ENCODE measurements around the gene PNKD. TPM values are rescaled to one million over a fixed set of nuclear protein-coding genes. Genes with fewer than 3 reads are reported as not detected.

The PNKD gene
- total and polyA plus RNA-seq, 10 of the 15 experiments (the other 5 are each of a cell fraction or from before 2014, with no cell fraction given), result 27.2 to 106 (median 61.3) TPM

DNA sequence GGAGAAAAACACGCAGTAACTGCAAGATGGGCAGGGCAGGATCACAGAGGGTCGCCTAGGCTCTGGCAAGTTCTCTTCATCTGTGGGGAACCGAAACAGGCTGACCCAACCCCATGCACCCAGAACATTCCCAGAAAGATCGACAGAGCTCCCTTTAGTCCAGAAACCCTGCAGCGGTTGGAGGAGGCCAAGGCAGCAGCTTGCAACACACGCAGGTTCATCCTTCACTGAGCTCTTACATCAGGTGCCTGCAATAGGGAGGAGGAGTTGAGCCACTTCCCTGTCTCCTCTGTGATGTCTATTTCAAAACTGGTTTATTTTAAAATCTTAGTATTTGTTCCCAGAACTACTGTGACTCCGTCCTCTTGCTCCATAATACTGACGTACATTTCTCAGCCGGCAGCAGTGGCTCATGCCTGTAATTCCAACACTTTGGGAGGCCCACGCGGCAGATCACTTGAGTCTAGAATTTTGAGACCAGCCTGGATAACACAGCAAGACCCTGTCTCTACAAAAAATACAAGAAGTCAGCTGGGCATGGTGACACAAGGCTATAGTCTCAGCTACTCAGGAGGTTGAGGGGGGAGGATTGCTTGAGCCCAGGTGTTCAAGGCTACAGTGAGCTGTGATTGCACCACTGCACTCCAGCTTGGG lies 100.2 kb downstream of the PNKD start:
- WGBS (ENCODE audit: insufficient coverage, insufficient replicate concordance, low lambda C conversion rate, missing lambda C conversion rate), result 68% methylated on average over 11 of the region's 11 CpGs
- no peaks in the 10 kb centered on the region; the same call in 2 of the 3 replicates for H3K9me3 ChIP-seq (replicated peaks; ENCODE audit: control insufficient read depth, insufficient read depth, low read length)
- POLR2A ChIA-PET, result no interaction called here
- no peaks in the 10 kb centered on the region for H4K20me1 ChIP-seq (ENCODE audit: control insufficient read depth, insufficient read depth)
- no peak for ATAC-seq
- no peaks in the 10 kb centered on the region for H3K79me2 ChIP-seq (ENCODE audit: control insufficient read depth, insufficient read depth, low read length)
- RAD21 ChIA-PET (ENCODE audit: unreplicated experiment), result interaction anchor here (1.2 kb wide), 1 partner anchor 23 kb away, joined by 3 read pairs; no protein-coding TSS in a partner anchor
- no peak for TF ChIP-seq TCF7 (IDR thresholded peaks at IDR 0.05; ENCODE audit: borderline replicate concordance)
- TF ChIP-seq YBX1 (IDR thresholded peaks at IDR 0.05), result no peak
- TF ChIP-seq, protein P1, sequence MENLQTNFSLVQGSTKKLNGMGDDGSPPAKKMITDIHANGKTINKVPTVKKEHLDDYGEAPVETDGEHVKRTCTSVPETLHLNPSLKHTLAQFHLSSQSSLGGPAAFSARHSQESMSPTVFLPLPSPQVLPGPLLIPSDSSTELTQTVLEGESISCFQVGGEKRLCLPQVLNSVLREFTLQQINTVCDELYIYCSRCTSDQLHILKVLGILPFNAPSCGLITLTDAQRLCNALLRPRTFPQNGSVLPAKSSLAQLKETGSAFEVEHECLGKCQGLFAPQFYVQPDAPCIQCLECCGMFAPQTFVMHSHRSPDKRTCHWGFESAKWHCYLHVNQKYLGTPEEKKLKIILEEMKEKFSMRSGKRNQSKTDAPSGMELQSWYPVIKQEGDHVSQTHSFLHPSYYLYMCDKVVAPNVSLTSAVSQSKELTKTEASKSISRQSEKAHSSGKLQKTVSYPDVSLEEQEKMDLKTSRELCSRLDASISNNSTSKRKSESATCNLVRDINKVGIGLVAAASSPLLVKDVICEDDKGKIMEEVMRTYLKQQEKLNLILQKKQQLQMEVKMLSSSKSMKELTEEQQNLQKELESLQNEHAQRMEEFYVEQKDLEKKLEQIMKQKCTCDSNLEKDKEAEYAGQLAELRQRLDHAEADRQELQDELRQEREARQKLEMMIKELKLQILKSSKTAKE (IDR thresholded peaks at IDR 0.05; ENCODE audit: low read depth, poor library complexity, severe bottlenecking), result no peak
- TF ChIP-seq JUND (IDR thresholded peaks at IDR 0.05; ENCODE audit: low read depth, low read length), result no peak
- TF ChIP-seq PML (IDR thresholded peaks at IDR 0.05; ENCODE audit: low read length), result no peak
- TF ChIP-seq MYC (IDR thresholded peaks at IDR 0.05; ENCODE audit: insufficient read depth, insufficient read length, insufficient replicate concordance, low read length, severe bottlenecking), result no peak
- no peak for TF ChIP-seq CREM (IDR thresholded peaks at IDR 0.05; ENCODE audit: low read depth)
- TF ChIP-seq, protein P2, sequence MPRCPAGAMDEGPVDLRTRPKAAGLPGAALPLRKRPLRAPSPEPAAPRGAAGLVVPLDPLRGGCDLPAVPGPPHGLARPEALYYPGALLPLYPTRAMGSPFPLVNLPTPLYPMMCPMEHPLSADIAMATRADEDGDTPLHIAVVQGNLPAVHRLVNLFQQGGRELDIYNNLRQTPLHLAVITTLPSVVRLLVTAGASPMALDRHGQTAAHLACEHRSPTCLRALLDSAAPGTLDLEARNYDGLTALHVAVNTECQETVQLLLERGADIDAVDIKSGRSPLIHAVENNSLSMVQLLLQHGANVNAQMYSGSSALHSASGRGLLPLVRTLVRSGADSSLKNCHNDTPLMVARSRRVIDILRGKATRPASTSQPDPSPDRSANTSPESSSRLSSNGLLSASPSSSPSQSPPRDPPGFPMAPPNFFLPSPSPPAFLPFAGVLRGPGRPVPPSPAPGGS (IDR thresholded peaks at IDR 0.05; ENCODE audit: borderline replicate concordance, insufficient read depth, low read depth, low read length, poor library complexity, severe bottlenecking), result no peak
- no peak for TF ChIP-seq BHLHE40 (IDR thresholded peaks at IDR 0.05; ENCODE audit: borderline replicate concordance in 1 of 2, low read depth in 2 of 2, low read length in 1 of 2)
- TF ChIP-seq NR2C1 (IDR thresholded peaks at IDR 0.05), result no peak
- no peak for TF ChIP-seq HDAC2 (IDR thresholded peaks at IDR 0.05)
- no peak for TF ChIP-seq POLR2AphosphoS2 (IDR thresholded peaks at IDR 0.05; ENCODE audit: low read depth, low read length)
- TF ChIP-seq, protein P3, sequence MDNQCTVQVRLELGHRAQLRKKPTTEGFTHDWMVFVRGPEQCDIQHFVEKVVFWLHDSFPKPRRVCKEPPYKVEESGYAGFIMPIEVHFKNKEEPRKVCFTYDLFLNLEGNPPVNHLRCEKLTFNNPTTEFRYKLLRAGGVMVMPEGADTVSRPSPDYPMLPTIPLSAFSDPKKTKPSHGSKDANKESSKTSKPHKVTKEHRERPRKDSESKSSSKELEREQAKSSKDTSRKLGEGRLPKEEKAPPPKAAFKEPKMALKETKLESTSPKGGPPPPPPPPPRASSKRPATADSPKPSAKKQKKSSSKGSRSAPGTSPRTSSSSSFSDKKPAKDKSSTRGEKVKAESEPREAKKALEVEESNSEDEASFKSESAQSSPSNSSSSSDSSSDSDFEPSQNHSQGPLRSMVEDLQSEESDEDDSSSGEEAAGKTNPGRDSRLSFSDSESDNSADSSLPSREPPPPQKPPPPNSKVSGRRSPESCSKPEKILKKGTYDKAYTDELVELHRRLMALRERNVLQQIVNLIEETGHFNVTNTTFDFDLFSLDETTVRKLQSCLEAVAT (IDR thresholded peaks at IDR 0.05), result no peak
- CTCF ChIA-PET, result interaction anchor here (0.6 to 1.0 kb wide), 2 partner anchors 14 to 69 kb away, joined by 3 to 4 read pairs; partner anchors contain the start of gene CATIP
- SMC1A ChIA-PET (ENCODE audit: uncharacterized antibody, unreplicated experiment), result interaction anchor here (0.6 to 1.1 kb wide), 2 partner anchors 69 to 95 kb away, joined by 3 read pairs; no protein-coding TSS in a partner anchor
- no peaks in the 10 kb centered on the region for H3K27me3 ChIP-seq (replicated peaks in 1 of 2; ENCODE audit: control insufficient read depth in 2 of 2, insufficient read depth in 2 of 2, low read length in 1 of 2)
- H2AFZ ChIP-seq (ENCODE audit: control insufficient read depth, low read depth, low read length), result no peak overlapping the region
- intact Hi-C loops (cut with micrococcal nuclease; ENCODE audit: unreplicated experiment) (no loop called here), in situ Hi-C loops (cut with MboI) (no loop called here)
- no peak overlapping the region for H3K27ac ChIP-seq (ENCODE audit: control insufficient read depth, insufficient read depth)
- H3K9ac ChIP-seq (ENCODE audit: control insufficient read depth, insufficient read depth, low read length), result no peak overlapping the region
- no peaks in the 10 kb centered on the region for H3K36me3 ChIP-seq (ENCODE audit: control insufficient read depth in 2 of 2, insufficient read depth in 2 of 2, low read length in 1 of 2)
- no peak overlapping the region for H3K4me2 ChIP-seq (ENCODE audit: control insufficient read depth, insufficient read depth)
- peaks cover 4% of the 10 kb centered on the region; the same call in 1 of the 2 replicates for H3K4me1 ChIP-seq (ENCODE audit: control insufficient read depth, insufficient read depth, low read length)
- DNase-seq (ENCODE audit: low read depth, low spot score), result no peak
- no TSS peak for BruUV-seq (replicated peaks)
- FAIRE-seq, result no peak
- no peak overlapping the region for H3K4me3 ChIP-seq
